Choroid plexus epithelial cell (primary cell): ENCODE measurements around the gene SPRED2.

Experiments used
- DNase-seq: peaks from one replicate; pipeline ENCODE4 v3.0.0-alpha.2; 2010; ENCODE audit warnings: low read depth
- H3K4me3 ChIP-seq: 2 replicates; pipeline ENCODE4 v1.5.1; 2011; ENCODE audit warnings: low read depth, mild to moderate bottlenecking, control low read depth, low read length, moderate library complexity
- TF ChIP-seq, protein P1 (sequence below): conservative IDR thresholded peaks from 2 replicates; pipeline ENCODE4 v1.5.1; 2011; ENCODE audit warnings: low read depth, mild to moderate bottlenecking, control low read depth, inconsistent platforms, low read length, moderate library complexity

Gene SPRED2

DNA sequence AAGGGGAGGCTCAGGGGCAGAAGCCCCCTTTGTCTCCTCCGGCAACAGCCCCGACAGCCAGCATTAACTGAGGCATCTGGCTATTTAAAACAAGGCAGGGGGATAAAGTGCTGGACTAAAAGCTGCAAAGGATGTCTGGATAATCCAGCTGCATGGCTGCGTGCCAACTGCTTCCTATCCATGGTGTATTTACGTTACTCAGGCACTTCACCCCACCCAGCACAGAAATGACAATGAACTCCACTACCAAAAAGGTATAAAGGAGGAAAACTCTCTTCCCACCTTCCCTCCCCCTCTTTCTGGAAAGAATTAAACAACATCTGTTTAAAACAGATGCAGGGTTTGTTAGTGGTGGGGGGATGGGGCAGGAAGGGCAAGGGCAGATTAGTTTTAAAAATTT is 82.5 kb downstream of the SPRED2 start:
- TF ChIP-seq, protein P1, sequence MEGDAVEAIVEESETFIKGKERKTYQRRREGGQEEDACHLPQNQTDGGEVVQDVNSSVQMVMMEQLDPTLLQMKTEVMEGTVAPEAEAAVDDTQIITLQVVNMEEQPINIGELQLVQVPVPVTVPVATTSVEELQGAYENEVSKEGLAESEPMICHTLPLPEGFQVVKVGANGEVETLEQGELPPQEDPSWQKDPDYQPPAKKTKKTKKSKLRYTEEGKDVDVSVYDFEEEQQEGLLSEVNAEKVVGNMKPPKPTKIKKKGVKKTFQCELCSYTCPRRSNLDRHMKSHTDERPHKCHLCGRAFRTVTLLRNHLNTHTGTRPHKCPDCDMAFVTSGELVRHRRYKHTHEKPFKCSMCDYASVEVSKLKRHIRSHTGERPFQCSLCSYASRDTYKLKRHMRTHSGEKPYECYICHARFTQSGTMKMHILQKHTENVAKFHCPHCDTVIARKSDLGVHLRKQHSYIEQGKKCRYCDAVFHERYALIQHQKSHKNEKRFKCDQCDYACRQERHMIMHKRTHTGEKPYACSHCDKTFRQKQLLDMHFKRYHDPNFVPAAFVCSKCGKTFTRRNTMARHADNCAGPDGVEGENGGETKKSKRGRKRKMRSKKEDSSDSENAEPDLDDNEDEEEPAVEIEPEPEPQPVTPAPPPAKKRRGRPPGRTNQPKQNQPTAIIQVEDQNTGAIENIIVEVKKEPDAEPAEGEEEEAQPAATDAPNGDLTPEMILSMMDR: no peak
- H3K4me3 ChIP-seq: no peak overlapping the region
- peak; percentile 82 for DNase-seq

DNA sequence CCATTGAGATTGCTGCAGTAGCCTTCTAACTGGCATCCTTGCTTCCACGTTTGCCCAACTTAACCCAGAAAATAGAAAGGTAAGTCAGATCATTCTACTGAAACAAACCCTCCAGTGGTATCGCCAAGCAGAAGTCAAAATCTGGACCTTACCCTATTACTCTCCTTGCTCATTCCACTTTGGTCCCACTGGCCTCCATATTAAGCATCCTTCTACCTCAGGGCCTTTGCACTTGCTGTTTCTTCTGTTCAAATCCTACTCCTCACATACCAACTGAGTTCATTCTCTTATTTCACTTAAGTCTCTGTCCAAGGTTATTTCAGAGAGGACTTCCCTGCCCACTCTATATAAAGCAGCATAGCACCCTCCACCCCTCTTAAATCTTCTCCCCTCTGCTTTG is 84.5 kb downstream of the SPRED2 start:
- no peak for DNase-seq
- TF ChIP-seq, protein P1: no peak
- no peak overlapping the region for H3K4me3 ChIP-seq

DNA sequence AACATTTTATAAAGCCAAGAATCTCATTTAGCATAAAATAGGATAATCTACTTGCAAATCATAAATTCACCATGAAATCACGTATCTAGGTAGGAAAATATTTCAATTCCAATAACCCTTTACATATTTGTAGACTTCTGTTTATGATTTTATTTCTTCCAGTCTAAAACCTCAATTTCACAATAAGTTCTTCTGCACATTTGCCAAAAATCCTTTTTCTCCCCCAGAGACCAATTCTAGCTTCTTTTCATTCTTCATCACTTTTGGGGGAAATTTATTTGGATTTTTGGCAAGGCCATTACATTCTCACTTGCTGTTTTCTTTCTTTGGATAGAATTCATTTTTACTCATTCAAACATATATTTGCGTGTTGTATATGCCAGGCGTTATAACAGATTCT is 86.8 kb downstream of the SPRED2 start:
- DNase-seq: no peak
- no peak overlapping the region for H3K4me3 ChIP-seq
- TF ChIP-seq, protein P1: no peak

DNA sequence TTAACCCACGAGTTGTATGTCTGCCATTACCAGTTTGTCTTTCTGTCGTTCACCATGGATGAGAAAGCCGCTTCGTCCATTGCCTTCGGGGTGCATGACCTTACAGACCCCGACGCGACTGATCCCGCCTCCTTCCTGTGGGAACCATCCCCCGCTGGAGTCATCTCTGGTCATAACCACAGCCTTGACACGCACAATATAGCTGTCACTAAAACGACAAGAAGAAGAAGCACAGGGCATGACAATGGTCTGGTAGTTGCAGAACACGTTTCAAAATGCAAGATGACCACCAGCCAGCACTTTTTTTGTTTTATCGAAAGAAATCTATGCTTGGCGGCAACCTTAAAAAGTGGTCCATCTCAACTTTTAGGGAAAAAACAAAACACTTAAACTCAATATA is 87.7 kb downstream of the SPRED2 start:
- TF ChIP-seq, protein P1: no peak
- H3K4me3 ChIP-seq: no peak overlapping the region
- no peak for DNase-seq

DNA sequence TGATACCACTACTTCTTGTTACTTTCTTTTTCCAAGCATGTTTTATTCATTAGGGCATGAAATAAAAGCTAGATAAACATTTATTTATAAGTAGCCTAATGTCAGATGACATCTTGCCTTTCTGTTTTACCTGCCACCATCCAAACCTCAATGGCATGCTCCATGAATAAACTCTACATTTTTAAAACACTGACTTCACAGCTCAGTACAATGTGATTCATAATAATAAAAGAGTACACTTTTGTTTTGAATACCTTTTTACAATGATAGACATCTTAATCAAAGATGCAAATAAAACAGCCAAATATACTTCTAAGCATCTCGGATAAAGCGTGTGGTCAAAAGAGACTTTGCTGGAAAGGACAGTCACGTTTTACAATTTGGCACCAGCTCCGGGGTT is 88.2 kb downstream of the SPRED2 start:
- TF ChIP-seq, protein P1: no peak
- no peak overlapping the region for H3K4me3 ChIP-seq
- DNase-seq: no peak

DNA sequence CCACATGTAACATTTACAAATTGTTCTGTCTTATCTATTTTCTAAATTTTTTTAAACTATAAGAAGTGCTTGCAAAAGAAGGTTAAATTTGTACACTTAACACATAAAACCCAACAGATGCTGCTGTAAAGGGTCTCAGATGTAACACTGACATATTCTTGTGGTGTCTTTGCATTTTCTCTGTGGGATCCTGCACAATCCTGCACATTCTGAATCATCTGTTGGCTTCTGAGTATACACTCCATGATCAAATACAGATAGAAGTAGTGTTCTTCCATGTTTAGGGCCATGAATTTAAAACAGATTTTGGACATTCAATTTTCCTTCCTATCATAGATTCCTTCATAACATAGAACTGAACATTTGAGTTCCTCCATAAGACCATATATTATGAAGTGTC is 89.0 kb downstream of the SPRED2 start:
- TF ChIP-seq, protein P1: no peak
- DNase-seq: no peak
- H3K4me3 ChIP-seq: no peak overlapping the region

DNA sequence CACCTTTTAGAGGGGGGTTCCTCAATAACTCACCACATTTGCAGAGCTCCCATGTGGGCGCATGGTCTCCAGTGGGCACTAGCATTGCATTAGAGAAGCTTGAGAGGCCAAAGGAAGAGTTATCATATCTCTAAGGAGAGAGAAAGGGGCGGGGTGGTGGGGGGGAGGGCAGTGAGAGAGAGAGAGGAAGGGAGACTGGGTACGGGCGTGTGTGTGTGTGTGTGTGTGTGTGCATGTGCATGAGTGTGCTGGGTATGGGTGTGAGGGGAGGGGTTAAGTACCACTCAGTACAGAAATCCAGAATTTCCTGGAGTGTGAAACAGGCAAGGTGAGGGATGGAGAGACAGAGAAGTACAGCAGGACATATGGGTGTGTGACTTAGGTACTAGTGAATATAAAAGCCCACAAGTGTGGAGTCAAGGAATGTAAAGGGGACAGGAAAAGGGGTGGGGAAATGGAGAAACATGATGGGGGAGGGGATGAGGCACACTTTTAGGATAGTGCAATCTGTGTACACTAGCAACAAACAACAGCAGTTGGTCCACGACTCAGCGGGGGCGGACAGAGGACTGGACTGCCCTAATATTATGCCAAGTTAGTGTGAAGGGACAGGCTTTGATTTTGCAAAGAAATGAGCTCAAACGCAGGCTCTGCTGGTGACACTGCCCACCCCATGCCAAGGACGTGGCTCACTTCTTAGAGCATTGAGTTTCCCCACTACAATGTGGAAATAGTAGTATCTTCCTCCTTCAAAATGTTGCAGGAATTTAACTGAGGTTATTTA is 91.3 kb downstream of the SPRED2 start:
- TF ChIP-seq, protein P1: no peak
- H3K4me3 ChIP-seq: no peak overlapping the region
- no peak for DNase-seq
